Measurements from ENCODE around the gene MOB2. TPM values are rescaled to one million over a fixed set of nuclear protein-coding genes. Genes with fewer than 3 reads are reported as not detected.

Gene MOB2
- total and polyA plus RNA-seq, 9 of the 15 experiments (the other 6 are each of a cell fraction or from before 2014, with no cell fraction given) = 0.17 to 36.8 (median 19.2) TPM

DNA sequence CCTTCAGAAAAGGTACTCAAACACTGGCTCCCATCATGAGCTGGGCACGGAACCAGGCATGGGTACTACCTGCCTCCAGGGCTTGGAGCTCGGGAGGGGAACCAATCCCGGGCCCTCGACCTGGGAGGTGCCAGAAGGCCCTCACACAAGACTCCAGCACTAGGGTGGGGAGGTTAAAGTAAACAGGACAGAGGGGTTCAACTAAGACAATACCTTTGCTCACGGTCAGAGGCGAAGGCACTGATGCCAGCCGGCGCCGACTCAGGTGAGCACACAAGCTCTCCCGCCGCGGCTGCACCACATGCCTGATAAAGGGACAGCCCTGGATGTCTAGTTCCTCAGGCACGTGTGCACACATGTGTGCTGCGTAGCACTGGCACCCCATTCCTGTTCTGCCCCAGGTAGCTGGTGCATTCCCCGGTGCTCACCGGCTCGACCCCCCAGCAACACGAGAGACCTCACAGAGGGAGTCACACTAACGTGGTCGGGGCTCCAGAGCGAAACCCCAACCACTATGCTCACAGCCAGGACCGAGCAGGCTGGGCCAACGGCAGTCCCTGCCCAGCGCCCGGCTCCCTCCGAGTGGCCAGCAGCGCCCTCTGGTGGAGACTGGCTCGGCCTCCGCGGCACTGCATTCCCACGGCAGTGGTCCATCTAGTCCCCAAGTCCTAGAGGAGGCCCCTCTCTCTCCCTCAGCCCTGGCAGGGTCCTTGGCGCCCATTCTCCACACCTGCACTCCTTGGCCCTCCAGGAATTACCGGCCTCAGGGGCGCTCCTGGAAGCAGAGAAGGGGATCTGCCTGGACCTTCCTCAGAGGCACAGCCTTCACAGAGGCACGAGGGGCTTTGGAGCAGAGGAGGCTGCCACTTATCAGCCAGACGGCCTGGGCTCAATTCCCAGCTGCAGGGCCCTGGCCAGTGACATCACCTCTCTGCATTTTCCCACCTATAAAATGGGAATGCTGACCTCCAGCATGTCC, 28.8 kb upstream of the MOB2 start (continued):
- TF ChIP-seq ZNF589 (CRISPR knock-in tag; IDR thresholded peaks at IDR 0.05; ENCODE audit: low read depth) (no peak), ZNF75A (CRISPR knock-in tag; IDR thresholded peaks at IDR 0.05) (no peak), SMC3 (conservative IDR thresholded peaks at IDR 0.05; ENCODE audit: insufficient read depth, low read depth, low read length) (peak; percentile 79), MAZ (CRISPR knock-in tag; conservative IDR thresholded peaks at IDR 0.05 in 1 of 2, IDR thresholded peaks at IDR 0.05 in 1 of 2) (peak in 1 of 2 experiments; percentile 72; a peak in 2 of 4 replicates), HIVEP1 (CRISPR knock-in tag; IDR thresholded peaks at IDR 0.05) (no peak), RBM34 (IDR thresholded peaks at IDR 0.05; ENCODE audit: borderline replicate concordance, insufficient read depth, low read length) (no peak), PCBP1 (IDR thresholded peaks at IDR 0.05; ENCODE audit: low read depth, low read length, poor library complexity, severe bottlenecking) (no peak), GTF2A2 (tag; IDR thresholded peaks at IDR 0.05) (no peak), ZNF133 (CRISPR knock-in tag; IDR thresholded peaks at IDR 0.05) (no peak)
- TF ChIP-seq, protein P1, sequence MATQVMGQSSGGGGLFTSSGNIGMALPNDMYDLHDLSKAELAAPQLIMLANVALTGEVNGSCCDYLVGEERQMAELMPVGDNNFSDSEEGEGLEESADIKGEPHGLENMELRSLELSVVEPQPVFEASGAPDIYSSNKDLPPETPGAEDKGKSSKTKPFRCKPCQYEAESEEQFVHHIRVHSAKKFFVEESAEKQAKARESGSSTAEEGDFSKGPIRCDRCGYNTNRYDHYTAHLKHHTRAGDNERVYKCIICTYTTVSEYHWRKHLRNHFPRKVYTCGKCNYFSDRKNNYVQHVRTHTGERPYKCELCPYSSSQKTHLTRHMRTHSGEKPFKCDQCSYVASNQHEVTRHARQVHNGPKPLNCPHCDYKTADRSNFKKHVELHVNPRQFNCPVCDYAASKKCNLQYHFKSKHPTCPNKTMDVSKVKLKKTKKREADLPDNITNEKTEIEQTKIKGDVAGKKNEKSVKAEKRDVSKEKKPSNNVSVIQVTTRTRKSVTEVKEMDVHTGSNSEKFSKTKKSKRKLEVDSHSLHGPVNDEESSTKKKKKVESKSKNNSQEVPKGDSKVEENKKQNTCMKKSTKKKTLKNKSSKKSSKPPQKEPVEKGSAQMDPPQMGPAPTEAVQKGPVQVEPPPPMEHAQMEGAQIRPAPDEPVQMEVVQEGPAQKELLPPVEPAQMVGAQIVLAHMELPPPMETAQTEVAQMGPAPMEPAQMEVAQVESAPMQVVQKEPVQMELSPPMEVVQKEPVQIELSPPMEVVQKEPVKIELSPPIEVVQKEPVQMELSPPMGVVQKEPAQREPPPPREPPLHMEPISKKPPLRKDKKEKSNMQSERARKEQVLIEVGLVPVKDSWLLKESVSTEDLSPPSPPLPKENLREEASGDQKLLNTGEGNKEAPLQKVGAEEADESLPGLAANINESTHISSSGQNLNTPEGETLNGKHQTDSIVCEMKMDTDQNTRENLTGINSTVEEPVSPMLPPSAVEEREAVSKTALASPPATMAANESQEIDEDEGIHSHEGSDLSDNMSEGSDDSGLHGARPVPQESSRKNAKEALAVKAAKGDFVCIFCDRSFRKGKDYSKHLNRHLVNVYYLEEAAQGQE (IDR thresholded peaks at IDR 0.05; ENCODE audit: borderline replicate concordance) = peak; percentile 66
- TF ChIP-seq, protein P1 (CRISPR knock-in tag; IDR thresholded peaks at IDR 0.05; ENCODE audit: low read depth) = no peak
- TF ChIP-seq, protein P2, sequence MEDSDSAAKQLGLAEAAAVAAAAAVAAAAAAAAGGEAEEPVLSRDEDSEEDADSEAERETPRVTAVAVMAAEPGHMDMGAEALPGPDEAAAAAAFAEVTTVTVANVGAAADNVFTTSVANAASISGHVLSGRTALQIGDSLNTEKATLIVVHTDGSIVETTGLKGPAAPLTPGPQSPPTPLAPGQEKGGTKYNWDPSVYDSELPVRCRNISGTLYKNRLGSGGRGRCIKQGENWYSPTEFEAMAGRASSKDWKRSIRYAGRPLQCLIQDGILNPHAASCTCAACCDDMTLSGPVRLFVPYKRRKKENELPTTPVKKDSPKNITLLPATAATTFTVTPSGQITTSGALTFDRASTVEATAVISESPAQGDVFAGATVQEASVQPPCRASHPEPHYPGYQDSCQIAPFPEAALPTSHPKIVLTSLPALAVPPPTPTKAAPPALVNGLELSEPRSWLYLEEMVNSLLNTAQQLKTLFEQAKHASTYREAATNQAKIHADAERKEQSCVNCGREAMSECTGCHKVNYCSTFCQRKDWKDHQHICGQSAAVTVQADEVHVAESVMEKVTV (CRISPR knock-in tag; IDR thresholded peaks at IDR 0.05) = 0 out of 2 replicates have a peak, but pooled peaks have one; percentile 16
- TF ChIP-seq, protein P3, sequence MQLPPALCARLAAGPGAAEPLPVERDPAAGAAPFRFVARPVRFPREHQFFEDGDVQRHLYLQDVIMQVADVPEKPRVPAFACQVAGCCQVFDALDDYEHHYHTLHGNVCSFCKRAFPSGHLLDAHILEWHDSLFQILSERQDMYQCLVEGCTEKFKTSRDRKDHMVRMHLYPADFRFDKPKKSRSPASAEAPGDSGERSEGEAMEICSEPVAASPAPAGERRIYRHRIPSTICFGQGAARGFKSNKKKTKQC (CRISPR knock-in tag; IDR thresholded peaks at IDR 0.05) = 0 out of 2 replicates have a peak, but pooled peaks have one; percentile 18
- TF ChIP-seq, protein P4, sequence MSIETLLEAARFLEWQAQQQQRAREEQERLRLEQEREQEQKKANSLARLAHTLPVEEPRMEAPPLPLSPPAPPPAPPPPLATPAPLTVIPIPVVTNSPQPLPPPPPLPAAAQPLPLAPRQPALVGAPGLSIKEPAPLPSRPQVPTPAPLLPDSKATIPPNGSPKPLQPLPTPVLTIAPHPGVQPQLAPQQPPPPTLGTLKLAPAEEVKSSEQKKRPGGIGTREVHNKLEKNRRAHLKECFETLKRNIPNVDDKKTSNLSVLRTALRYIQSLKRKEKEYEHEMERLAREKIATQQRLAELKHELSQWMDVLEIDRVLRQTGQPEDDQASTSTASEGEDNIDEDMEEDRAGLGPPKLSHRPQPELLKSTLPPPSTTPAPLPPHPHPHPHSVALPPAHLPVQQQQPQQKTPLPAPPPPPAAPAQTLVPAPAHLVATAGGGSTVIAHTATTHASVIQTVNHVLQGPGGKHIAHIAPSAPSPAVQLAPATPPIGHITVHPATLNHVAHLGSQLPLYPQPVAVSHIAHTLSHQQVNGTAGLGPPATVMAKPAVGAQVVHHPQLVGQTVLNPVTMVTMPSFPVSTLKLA (conservative IDR thresholded peaks at IDR 0.05) = no peak
